IPS-18c (cell line): ENCODE measurements around the gene MBP.
"Not testable (repeated sequence)": the region's sequence is repeated elsewhere in the genome, so short reads cannot be mapped to it uniquely, and the experiment has no call there.

Source experiments
- H3K4me3 ChIP-seq: 2 replicates; pipeline ENCODE4 v1.7.0; 2013; ENCODE audit warnings: low read depth, mild to moderate bottlenecking, low read length, moderate library complexity; ENCODE audit not compliant: insufficient read depth
- H3K9me3 ChIP-seq: one replicate; pipeline ENCODE4 v1.6.1; 2013; ENCODE audit warnings: mild to moderate bottlenecking, low read length, moderate library complexity; ENCODE audit not compliant: control insufficient read depth, insufficient read depth

Gene MBP

GRCh38 chr18:77004555-77005380 is 127.8 kb downstream of the MBP start:
- peaks cover 2% of the 10 kb centered on the region for H3K9me3 ChIP-seq
- no peak overlapping the region for H3K4me3 ChIP-seq

GRCh38 chr18:77003316-77003715 is 129.3 kb downstream of the MBP start:
- no peak overlapping the region for H3K4me3 ChIP-seq
- H3K9me3 ChIP-seq, result no peaks in the 10 kb centered on the region

GRCh38 chr18:77002496-77002895 is 130.1 kb downstream of the MBP start:
- Histone ChIP-seq H3K4me3 (no peak overlapping the region), H3K9me3 (no peaks in the 10 kb centered on the region)

GRCh38 chr18:77001979-77002378 is 130.6 kb downstream of the MBP start:
- H3K4me3 ChIP-seq, result no peak overlapping the region
- no peaks in the 10 kb centered on the region for H3K9me3 ChIP-seq

- no peak overlapping the region for H3K4me3 ChIP-seq
- no peaks in the 10 kb centered on the region for H3K9me3 ChIP-seq
Observed at GRCh38 chr18:77001041-77001440, 131.5 kb downstream of the MBP start.

GRCh38 chr18:77000527-77000926 is 132.1 kb downstream of the MBP start:
- Histone ChIP-seq H3K9me3 (no peaks in the 10 kb centered on the region), H3K4me3 (no peak overlapping the region)

- no peak overlapping the region for H3K4me3 ChIP-seq
- no peaks in the 10 kb centered on the region for H3K9me3 ChIP-seq
Observed at GRCh38 chr18:76999077-76999476, 133.5 kb downstream of the MBP start.

GRCh38 chr18:76997951-76998808 is 134.4 kb downstream of the MBP start:
- Histone ChIP-seq H3K4me3 (no peak overlapping the region), H3K9me3 (no peaks in the 10 kb centered on the region)

- H3K9me3 ChIP-seq, result no peaks in the 10 kb centered on the region
- H3K4me3 ChIP-seq, result no peak overlapping the region
Observed at GRCh38 chr18:76996429-76996828, 136.2 kb downstream of the MBP start.

GRCh38 chr18:76995896-76996295 is 136.7 kb downstream of the MBP start:
- Histone ChIP-seq H3K4me3 (no peak overlapping the region), H3K9me3 (no peaks in the 10 kb centered on the region)

GRCh38 chr18:76994086-76994654 is 138.4 kb downstream of the MBP start:
- H3K9me3 ChIP-seq, result no peaks in the 10 kb centered on the region
- no peak overlapping the region for H3K4me3 ChIP-seq

- H3K4me3 ChIP-seq, result no peak overlapping the region
- H3K9me3 ChIP-seq, result no peaks in the 10 kb centered on the region
Observed at GRCh38 chr18:76993573-76993972, 139.0 kb downstream of the MBP start.

- no peak overlapping the region for H3K4me3 ChIP-seq
Observed at GRCh38 chr18:76993085-76993382, 139.5 kb downstream of the MBP start.

GRCh38 chr18:76992226-76993084 is 140.1 kb downstream of the MBP start:
- no peaks in the 10 kb centered on the region for H3K9me3 ChIP-seq
- no peak overlapping the region for H3K4me3 ChIP-seq

More at GRCh38 chr18:76993085-76993382, 139.5 kb downstream of the MBP start:
- H3K9me3 ChIP-seq, result no peaks in the 10 kb centered on the region

GRCh38 chr18:76991021-76991688 is 141.4 kb downstream of the MBP start:
- H3K9me3 ChIP-seq, result no peaks in the 10 kb centered on the region
- H3K4me3 ChIP-seq, result no peak overlapping the region

GRCh38 chr18:76990343-76991020 is 142.1 kb downstream of the MBP start:
- H3K9me3 ChIP-seq, H3K4me3 ChIP-seq: not testable (repeated sequence)
